SK-N-SH treated with all-trans-retinoic acid at 6 μM for 48 hours (cell line): Measurements from ENCODE around the gene LSAMP.

Experiments
- RARB ChIP-seq: fragments of 250-450 bp; sonication (Bioruptor Pico); IDR thresholded peaks from 2 replicates; pipeline ENCODE4 v1.8.0; 2021; ENCODE audit warnings: mild to moderate bottlenecking, moderate library complexity
- TF ChIP-seq, protein P1 (sequence below): fragments of 250-450 bp; sonication (Bioruptor Pico); IDR thresholded peaks from 2 replicates; pipeline ENCODE4 v1.8.0; 2021; ENCODE audit warnings: low read depth, mild to moderate bottlenecking, moderate library complexity, borderline replicate concordance

DNA sequence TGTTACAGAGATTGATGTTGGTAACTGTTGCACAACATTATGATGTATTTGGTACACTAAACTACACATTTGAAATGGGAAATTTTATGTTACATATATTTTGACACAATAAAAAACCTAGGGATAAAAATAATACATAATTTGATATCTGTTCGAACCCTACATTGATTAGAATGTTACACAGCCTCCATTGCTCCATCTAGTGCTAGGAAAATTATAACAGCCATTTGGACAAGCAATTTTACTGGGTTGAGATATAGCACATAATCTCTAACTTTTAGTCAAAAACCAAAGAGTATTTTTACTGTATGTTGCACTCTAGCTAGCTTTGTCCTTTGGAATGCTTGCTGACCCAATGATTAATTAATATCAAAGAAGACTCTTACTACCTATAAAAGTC, 108.1 kb downstream of the LSAMP start:
- TF ChIP-seq, protein P1, sequence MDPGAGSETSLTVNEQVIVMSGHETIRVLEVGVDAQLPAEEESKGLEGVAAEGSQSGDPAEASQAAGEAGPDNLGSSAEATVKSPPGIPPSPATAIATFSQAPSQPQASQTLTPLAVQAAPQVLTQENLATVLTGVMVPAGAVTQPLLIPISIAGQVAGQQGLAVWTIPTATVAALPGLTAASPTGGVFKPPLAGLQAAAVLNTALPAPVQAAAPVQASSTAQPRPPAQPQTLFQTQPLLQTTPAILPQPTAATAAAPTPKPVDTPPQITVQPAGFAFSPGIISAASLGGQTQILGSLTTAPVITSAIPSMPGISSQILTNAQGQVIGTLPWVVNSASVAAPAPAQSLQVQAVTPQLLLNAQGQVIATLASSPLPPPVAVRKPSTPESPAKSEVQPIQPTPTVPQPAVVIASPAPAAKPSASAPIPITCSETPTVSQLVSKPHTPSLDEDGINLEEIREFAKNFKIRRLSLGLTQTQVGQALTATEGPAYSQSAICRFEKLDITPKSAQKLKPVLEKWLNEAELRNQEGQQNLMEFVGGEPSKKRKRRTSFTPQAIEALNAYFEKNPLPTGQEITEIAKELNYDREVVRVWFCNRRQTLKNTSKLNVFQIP (CRISPR knock-in tag): no peak
- TF ChIP-seq RARB (CRISPR knock-in tag): no peak
